Astrocyte (in vitro differentiated cells and primary cell): Measurements from ENCODE around the gene FAM210A.

ENCODE experiments used
- CTCF ChIP-seq: IDR thresholded peaks from 2 replicates; pipeline ENCODE4 v1.5.1; 2011; ENCODE audit warnings: low read depth, mild to moderate bottlenecking, inconsistent platforms, low read length, moderate library complexity; ENCODE audit not compliant: insufficient read depth
- EZH2 ChIP-seq: IDR thresholded peaks from 2 replicates; pipeline ENCODE4 v1.6.1; 2012; ENCODE audit warnings: mild to moderate bottlenecking, low read length, inconsistent platforms; ENCODE audit not compliant: insufficient read depth

- TF ChIP-seq CTCF (no peak), EZH2 (no peak)
Observed at GRCh38 chr18:13623871-13624270, 102.5 kb downstream of the FAM210A start.
